ENCODE data around the gene MORN1. TPM values are rescaled to one million over a fixed set of nuclear protein-coding genes. Genes with fewer than 3 reads are reported as not detected.

Gene MORN1
- total RNA-seq, 1 donor from 2014 or later: 4.8 TPM

DNA sequence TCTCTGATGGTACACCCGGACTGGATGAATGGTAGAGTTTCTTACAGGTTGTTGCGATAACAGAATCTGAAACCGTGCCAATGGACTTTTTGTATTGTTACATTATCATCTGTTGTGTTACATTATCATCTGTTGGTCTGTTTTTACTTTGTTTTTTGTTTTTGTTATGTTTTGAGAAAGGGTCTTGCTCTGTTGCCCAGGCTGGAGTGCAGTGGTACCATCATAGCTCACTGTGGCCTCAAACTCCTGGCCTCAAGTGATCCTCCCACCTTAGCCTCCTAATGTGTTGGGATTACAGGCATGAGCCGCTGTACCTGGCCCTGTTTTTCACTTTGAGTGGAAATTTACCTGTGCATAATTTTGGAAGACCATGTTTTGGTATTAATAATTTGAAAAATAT, 31.2 kb upstream of the MORN1 start:
- DNase-seq (ENCODE audit: low read depth in 2 of 2): no peak

DNA sequence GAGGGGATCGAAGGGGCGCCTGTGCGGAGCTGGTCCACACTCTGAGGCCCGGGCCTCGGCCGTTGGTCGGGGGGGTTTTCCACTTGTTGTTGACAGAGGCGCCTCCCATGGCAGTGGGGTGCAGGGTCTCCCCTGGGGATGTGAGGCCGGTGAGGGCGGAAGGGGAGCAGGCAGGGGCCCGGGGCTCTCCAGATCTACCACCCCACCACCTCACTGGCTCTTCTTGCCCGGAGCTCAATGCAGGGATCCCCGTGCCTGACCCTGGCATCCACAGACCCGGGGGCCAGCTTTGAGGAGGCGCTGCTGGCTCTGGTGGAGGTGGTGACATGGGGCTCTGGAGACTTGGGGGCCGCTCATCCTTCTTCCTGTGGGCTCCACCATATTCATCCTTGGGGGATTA, 28.1 kb upstream of the MORN1 start:
- DNase-seq (ENCODE audit: low read depth in 2 of 2): no peak

DNA sequence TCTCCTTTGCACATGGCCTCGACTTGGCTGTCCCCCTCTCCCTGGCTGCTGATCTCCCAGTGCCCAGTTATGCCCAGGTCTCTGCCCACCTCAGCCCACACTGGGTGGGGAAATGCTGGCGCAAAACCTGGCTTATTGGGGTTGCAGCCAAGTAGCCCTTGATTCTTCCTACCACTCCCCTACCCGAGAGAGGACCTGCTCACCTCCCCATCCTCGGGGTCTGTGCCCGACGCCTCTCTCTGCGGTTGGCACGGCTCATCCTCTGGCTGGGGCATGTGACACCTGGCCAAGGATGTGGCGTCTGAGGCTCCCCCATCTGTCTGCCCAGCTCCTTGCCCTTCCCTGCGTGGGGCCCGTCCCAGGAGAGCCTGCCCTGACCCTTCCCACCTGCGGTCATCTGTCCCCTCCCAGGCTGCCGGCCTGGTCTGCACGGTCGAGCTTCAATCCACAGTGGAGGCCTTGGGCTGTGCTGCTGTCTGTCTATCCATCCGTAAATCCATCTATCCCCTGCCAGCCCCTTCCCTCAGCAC, 27.5 kb upstream of the MORN1 start:
- DNase-seq (ENCODE audit: low read depth in 2 of 2): no peak

DNA sequence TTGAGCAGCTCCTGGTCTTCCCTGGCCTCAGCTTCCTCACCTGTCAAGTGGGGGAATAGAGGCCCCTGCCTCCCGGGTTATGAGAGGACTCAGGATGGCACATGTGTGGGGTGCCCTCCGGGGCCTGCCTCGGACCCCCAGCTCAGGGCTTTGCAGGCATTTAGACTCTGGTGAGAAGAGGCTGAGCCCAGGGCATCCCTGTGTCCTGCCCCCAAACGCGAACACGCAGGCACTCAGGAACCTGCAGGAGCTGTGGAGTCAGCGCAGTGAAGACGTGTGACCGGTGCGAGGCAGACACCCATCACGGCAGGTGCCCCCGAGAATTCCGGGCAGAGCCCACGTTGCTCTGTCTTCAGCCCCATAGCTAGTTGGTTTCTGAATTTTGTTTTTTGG, 26.5 kb upstream of the MORN1 start:
- no peak for DNase-seq (ENCODE audit: low read depth in 2 of 2)

DNA sequence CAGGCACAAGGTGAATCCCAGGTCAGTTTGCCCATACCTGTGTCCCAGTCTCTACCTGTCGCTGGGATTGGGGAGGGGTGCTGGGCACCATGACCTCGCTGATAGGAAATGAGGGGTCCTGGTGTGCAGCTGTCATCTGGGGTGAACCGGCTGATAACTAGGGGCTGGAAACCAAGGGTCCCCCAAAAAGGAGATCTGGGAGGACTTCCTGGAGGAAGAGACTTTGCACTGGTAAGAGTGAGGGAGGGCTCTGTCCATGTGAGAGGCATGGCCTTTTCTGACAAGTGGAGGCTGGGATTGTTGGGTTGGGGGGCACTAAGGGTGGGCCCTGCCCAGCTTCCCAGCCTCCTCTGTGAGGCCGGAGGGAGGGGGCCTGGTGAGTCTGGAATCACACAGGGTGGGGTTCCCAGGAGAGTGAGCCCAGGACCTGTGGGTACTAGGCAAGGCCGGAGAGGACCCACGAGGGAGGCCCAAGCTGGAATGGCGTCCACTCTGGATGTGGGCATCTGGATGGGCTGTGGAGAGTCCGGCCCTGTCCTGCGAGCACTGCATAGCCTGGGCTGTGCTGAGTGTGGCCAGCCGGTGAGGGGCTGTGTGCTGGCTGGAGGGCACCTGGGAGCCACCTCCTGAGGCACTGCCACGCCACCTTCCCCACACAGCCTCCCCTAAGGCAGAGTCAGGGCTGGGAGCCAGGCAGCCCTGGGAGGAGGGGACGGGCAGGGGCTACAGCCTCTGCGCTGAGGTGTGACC, 25.9 kb upstream of the MORN1 start:
- DNase-seq (ENCODE audit: low read depth in 2 of 2): no peak

DNA sequence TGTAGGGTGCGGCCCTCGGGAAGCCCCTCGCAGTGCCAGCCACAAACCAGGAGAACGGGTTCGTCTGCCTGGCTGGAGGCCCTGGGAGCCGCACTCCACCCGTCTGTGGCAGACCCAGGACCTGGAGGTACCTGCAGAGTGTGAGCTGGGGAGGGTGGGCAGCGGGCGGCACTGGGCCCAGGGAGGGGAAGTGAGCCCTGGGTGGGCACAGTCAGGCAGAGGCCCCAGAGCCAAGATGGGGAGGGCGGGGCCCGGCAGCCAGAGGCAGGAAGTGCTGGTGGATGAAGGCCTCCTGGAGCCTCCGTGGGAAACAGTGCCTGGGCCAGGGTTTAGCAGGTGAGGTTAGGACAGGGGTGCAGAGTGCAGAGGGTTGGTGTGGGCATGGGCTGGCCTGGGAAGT, 25.0 kb upstream of the MORN1 start:
- DNase-seq (ENCODE audit: low read depth in 2 of 2): no peak

DNA sequence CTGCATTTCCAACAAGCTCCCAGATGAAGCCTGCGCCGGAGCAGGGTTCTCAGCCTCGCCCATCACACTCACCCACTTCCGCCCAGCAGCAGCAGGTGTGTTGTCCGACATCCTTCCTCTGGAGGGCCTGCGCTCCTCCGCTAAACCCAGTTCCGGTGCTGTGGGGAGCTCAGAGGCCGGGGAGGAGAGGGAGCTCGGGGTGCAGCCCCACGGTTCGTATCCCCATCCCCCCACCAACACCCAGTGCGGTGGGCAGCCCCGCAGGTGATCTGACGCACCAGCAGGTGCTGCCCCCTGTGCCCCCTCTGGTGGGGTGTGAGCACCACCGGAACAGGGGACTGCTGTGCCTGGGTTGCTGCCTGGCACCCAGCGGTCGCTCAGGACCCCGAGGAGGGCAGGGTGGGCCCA, 24.5 kb upstream of the MORN1 start:
- DNase-seq (ENCODE audit: low read depth in 2 of 2): no peak

DNA sequence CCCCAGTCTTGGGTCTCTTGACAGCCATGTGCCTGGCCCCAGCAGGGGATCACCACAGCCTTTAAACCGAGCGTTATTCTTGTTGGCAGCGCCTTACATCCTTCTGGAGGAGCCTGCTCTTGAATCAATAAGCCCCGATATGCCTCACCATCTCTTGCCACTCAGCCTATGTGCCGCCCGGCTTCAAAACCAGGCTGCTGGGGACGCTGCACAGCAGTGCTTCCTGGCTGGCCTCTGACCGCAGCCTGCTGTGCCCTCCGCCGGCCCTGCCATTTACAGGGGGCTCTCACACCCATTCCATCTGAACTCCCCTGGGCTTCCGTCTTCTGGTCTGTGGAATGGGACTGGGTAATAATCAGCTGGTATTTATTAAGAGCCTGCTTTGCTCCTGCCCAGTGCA, 24.0 kb upstream of the MORN1 start:
- no peak for DNase-seq (ENCODE audit: low read depth in 2 of 2)

DNA sequence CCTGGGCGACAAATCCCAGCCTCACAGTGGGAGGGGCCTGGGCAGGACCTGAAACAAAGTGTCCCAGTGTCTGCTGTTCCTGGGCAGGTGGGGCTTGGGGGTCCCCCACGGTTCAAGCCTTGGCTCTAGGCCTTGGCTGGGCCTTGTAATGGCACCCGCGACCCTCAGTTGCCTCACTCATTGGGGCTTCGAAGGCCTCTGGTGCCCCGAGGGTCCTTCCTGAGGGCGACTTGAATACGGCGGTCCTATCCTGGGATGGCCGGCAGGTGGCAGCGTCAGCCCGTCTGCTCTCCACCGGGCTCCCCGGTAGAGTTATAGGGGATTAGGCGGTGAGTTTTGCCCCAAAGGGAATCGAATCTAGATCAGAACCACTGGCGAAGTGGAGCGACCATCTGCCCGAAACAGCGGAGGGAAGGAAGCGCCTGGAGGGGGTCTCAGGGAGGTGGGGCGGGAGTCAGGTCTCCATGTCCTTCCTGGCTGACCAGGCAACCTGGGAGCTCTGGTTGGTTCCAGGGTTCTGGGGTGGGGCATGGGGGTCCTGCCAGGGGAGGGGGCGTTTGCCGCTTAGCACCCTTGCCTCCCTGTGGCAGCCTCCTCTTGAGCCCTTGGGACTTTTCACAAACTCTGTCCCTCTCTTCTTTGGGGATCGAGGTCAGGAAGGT, 23.1 kb upstream of the MORN1 start:
- peak; percentile 68 to 72 for DNase-seq (ENCODE audit: low read depth in 2 of 2)

DNA sequence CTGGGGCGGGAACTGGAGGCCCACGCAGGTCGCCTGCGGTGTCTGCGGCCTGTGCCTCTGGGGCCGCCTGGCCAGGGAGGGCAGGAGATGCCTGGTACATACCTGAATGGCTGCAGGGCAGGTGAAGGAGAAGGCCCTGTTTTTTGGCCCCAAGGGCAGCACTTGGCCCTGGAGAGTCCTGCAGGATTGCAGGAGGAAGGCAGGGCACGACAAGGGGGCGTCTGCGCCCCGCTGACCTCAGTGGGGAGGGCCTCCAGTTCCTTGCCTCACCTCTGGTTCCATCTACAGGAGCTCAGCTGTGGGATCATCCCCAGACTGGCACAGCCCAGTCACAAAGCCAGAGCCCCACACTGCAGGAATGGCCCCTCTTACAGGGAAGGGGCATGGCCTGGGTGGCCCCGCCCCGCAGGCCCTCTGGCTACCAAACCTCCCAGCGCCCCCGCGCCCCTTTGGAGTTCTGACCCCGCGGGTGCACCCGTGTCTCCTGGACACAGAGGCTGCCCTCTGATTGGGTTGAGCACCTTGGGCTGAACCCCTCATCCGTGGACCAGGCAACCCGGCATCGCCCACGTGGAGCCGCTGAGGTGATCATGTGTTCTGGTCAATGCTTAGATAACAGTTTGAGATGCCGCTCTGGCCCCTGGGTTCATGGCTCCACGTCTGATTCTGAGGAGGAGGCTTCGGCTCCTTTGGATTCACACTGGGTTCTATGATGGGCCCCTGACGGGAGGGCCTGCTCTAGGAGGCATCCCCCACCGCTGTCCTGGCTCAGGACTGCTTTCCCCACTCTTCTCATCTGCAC, 22.3 kb upstream of the MORN1 start:
- DNase-seq (ENCODE audit: low read depth in 2 of 2): no peak

DNA sequence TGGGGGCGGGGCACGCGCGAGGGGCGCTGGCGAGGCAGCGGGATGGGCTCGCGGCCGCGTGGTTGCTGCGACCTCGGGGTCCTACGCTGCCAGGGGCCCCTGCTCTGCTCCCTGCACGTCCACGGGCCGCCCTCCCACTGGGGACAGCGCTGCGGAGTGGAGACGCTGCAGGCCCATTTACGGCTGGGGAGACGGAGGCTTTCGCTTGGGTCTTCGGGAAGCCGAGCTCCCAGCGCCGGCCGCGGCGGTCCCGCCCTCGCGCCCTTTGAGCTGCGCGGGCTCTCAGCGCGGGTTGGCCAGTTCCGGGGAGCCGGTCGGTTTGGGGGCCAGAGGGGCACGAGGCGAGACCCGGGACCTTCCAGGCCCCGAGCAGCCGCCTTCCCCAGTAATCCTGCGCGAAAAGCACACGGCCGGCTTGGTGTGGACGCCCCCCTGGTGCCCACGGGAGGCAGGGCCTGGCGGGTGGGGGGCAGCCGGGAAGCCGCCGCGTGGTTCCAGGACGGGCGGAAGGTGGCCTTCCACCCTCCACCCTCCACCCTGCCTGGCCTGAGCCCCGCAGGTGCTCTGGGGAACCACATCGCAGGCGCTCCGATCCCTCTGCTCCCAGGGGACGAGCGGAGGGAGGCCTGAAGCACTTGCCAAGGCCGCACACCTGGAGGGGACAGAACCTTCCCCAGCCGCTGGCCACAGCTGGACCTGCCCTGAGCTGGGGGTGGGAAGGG, 21.6 kb upstream of the MORN1 start:
- no peak for DNase-seq (ENCODE audit: low read depth in 2 of 2)

DNA sequence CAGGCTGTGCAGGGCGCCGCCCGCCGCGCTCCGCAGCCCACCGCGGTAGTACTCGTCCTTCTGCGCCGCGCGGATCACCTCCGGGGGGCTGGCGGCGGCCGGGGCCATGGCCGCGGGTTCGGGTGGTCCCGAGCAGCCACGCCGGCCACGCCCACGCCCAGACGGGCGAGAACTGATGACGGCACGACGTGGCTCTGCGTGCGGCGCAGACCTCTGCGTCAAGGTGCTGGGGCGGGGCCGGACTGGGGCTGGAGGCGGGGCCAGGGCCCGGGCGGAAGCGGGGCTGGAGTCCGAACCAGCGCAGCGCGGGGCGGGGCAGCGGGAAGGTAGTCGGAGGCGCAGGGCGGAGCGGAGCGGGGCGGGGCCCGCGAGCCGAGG, 21.0 kb upstream of the MORN1 start, which contains the start of gene PEX10:
Gene PEX10 (minus strand): TSS at position 170 of the 378 bp plus-strand sequence. CDS start 62 bp downstream, at position 108.
- DNase-seq (ENCODE audit: low read depth in 2 of 2): peak; percentile 96 to 97

DNA sequence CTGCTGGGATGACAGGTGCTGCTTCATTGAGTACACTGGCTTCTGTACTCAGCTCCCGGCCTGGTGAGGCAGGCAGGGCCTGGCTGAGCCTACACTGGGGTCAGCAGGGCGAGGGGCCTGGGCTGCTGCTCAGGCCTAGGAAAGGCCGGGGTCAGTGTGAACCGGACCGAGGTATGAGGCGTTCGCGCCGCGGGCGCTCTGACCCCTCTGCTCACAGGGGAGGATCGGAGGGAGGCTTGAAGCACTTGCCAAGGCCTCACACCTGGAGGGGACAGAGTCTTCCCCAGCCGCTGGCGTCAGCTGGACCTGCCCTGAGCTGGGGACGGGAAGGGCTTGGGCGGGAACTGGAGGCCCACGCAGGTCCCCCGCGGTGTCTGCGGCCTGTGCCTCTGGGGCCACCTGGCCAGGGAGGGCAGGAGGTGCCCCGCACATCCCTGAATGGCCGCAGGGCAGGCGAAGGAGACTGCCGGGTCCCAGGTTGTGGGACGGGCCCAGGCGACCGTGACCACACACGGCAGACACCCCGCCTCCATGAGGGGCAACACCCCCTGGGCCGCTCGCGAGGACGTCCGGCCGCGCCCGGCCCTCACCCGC, 20.5 kb upstream of the MORN1 start:
- DNase-seq (ENCODE audit: low read depth in 2 of 2): no peak

DNA sequence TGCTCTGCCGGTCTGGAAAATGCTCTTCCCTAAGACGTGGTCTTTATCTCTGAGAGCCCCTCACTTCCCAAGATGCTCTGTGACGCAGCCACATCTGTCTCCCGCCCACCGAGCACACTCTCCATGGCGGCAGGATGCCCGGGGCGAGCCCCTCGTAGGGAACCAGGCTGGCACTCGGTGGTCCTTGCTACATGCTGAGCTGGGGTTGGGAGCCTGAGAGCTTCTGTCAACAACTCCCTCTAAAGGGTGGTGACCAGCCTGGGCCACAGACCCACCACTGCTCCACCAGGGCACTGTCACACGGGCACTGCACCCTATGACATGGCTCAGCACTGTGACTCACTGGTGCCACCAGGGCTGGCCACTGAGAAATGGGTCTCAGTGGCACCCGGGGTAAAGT, 18.4 kb upstream of the MORN1 start:
- DNase-seq (ENCODE audit: low read depth in 2 of 2): no peak

DNA sequence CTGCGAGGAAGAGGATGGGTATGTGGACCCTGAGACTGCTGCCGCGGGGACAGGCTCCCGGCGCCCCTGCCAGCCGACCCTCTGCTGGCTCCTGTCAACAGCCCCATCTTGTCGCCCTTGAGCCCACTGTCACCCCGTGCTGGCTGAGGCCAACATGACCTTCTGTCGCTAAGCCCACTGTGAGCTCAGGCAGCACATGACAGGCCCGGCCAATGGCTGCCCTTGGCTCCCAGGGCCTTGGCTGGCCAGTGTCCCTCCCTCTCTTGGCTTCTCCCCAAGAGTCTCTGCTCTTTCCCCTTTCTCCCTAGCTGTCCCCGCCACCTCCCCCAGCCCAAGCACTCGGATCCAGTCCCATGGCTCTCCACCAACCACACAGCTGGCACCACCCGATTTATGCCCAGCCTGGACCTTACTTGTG, 17.5 kb upstream of the MORN1 start:
- DNase-seq (ENCODE audit: low read depth in 2 of 2): no peak

DNA sequence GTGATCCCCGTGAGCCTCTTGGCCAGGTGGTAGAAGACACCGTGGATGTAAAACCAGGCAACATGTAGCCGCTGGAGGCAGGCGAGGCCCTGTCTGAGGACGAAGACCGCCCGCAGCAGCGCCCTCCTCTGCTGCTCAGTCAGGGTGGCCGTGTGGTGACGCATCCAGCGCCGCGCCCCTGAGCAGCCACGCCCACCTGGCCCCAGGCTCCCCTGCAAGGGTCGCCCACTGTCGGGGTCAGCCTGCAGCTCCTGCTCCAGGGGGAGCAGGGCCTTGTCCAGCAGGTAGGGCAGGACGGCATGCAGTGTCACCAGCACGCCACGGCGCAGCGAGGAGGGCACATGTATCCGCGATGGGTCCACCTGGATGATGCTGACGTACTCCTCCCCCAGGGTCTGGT, 17.1 kb upstream of the MORN1 start:
- no peak for DNase-seq (ENCODE audit: low read depth in 2 of 2)

DNA sequence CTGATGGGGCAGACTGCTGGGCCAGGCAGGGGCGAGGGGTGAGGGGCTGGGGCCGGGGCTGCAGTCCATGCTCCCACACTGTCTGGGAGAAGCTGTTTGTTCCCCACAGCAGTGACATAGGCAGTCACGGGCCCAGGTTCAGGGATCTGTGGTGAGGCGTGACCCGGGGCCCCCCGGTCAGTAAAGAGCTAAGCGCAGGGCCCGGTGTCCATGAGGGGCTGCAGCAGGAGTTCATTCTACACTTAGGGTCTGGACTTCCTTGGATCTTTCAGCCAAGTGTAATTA, 16.6 kb upstream of the MORN1 start:
- DNase-seq (ENCODE audit: low read depth in 2 of 2): no peak

DNA sequence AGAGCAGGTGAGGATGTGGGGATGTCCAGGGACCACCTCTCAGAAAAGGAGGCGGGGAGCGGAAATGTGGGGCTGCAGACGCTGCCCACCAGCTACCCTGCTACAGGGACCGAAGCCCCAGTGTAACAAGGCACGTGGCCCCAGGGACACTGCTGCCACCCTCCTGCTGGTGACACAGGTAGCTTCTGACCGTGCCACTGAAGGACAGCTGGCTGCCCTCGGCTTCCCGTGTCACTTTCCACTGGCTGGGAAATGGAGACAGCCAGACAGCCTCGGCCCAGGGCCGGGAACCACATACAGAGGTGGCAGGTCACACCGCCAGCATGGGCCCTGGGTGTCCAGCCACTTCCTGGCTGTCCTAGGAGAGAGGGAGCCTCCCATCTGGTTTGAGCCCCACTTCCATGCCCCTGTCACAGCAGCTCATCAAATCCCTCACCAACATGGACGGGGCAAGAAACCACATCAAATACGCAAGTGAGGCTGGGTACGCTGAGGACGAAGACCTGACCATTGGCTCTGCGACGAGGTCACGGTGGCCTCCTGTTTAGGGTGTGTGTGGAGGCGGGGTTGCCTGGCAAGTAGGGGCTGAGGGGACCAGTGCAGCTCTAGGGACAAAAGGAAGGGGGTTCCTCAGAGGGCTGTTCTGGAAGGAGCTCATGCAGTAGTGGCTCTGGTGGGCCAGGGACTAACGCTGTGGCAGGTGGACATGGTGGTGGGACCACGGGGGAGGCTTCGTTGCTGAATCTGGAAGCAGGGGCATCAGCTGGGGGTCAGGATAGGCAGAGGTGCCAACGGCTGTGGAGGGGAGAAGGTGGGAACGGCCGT, 16.0 kb upstream of the MORN1 start:
- DNase-seq (ENCODE audit: low read depth in 2 of 2): no peak

DNA sequence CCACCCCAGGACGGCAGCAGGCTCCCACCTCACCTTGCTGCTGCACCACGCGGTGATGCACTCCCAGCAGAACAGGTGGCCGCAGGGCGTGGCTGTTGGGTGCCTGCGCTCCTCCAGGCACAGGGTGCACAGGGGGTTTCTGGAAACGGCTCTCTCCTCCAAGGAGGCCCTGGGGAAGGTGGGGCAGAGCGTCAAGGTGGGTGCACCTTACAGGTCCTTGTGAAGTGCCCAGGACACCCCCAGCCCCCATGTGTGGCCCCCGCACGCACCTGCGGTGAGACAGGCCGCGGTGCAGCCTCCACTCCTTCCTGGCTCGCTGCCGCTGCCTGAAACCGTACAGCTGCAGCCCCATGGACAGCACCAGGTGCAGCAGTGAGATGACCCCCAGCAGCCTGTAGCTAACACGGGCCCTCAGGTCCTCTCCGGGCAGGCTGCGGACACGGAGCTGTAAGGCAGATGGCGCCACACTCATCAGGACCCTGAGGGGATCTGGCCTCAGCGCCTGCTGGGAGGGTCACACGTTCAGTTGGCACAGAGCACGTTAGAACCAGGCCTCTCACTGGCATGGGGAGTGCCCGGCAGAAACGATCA, 15.2 kb upstream of the MORN1 start:
- DNase-seq (ENCODE audit: low read depth in 2 of 2): peak in 1 of 2 donors; percentile 33
